Measurements from ENCODE around the gene C1orf141.

DNA sequence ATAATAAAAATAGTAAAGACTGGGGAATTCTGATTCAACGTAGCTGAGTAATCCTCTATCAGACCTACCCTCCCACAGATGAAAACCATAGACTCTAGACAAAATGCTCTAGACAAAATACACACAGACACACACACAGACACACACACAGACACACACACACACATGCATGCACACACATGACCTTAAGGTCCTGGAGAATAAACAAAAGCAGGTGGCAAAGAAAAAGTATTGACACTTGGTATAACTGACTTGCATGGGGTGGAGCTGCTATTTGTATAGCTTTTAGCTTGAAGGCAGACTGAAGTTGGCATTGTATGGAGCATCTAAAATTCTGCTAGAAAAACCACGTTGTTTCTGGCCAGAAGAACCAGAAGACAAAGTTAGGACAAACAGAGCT lies 29.3 kb downstream of the C1orf141 start:
- TF ChIP-seq CTCF (IDR thresholded peaks at IDR 0.05; ENCODE audit: low read length) (no peak), EZH2 (optimal IDR thresholded peaks at IDR 0.05; ENCODE audit: low read depth, low read length) (no peak), EZH2phosphoT487 (IDR thresholded peaks at IDR 0.05; ENCODE audit: low read length) (no peak)
